ACHN (cell line): ENCODE measurements around the gene REM2.
"Not testable (repeated sequence)": the region's sequence is repeated elsewhere in the genome, so short reads cannot be mapped to it uniquely, and the experiment has no call there.

Experiments
- DNase-seq: peaks from one replicate; pipeline ENCODE4 v3.0.0-alpha.2; 2015
- in situ Hi-C: cut with HindIII; loops from 2 replicates; pipeline ENCODE4 v1.10.0; 2017; ENCODE audit warnings: low sequenced_read_pairs, low pct_ligation_motif_present, low pct_unique_long_range_greater_than_20kb

REM2 gene

DNA sequence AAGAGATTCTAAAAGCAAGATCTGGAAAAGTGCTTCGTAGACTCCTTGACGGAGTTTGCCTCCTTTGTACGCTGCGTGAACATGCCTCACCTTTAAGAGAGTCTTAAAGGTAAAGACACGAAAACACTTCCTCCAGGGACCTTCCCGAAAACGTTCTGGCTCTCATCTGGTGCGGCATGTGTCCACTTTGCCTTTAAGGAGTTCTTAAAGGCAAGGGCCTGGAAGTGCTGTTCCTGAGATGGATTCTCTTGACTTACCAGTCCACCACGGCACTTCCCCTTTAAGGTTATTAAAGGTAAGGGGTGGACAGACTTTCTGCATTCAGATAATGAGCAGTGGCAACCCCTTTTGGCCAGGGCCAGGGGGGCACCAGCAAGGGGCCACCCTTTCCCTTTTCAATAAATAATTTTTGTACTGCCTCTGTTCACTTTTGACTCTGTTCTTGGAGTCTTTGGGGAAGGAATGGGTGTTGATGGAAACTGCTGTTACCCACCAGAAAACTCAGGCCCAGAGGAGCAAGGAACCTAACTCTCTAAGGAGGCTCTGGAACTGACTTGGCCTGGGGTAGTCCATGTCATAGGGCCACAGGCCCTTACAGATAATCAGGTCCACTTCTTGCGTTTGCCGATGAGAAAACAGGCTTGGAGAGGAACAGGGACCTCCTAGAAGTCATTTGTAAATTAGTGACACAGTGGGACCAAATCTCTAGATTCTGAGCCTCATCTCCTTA lies 4.4 kb downstream of the REM2 start:
- in situ Hi-C loops: no loop called here
- DNase-seq: peak; percentile 86

DNA sequence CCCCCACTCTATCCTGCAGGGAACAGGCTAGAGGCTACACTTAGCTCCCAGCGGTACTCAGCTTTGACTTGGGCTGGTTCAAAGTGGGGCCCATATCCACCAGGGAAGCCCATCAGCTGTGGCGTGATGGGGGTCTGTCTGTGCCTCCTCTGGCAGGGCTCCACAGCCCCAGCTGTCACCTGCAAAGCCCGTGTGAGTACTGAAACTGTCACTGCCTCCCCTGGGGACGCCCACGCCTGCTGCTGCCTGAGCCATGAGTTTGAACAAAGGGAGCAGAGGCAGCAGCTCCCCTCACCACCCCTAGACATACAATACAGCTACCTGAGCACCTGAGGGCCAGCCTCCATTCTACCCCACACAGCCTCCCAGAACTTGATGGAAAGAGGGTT lies 5.0 kb downstream of the REM2 start:
- in situ Hi-C loops: no loop called here
- DNase-seq: no peak

DNA sequence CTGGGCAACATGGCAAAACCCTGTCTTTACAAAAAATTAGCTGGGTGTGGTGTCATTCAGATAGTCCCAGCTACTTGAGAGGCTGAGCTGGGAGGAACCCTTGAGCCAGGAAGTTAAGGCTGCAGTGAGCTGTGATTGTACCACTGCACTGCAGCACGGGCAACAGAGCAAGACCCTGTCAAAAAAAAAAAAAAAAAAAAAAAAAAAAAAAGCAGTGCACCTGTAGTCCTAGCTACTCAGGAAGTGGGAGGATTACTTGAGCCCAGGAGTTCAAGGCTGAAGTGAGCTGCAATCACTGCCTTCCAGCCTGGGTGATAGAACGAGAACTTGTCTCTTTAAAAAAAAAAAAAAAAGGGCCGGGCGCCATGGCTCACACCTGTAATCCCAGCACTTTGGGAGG lies 5.6 kb downstream of the REM2 start:
- in situ Hi-C loops: no loop called here
- DNase-seq: no peak

DNA sequence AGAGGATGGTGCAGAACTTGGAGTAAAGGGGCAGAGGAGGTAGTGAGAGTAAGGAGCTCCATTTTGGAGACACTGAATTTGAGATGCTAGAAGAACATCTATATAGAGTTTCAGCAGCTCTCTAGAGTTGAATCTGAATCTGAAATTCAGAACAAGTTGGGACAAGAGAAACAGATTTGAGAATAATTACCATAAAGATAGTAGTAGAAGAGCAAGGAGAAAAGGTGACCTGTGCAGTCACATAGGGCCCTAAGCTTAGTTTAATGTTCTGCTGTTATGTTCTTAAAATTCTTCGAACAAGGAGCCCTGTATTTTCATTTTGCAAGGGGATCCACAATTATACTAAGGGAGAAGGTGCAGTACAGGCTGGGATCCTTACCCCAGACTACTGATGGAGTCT lies 7.4 kb downstream of the REM2 start:
- in situ Hi-C loops: no loop called here
- DNase-seq: no peak

DNA sequence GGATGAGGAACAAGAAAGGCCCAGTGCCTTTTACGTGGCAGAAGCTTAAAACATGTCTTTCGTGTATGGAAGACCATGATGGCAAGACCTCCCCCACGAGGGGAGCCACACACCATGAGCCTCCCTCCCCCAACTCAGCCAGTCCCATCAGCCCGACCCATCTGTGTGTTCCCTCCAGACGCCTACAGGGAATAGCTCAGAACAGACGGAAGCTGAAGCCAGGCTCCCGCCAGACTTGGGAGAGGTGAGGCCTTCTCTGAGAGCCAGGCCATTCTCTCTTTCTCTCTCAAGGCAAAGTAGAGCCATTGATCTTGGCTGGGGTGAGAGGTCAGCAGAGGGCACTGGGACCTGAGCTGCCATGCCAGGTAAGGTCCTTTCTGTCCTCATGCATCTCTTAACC lies 9.5 kb downstream of the REM2 start:
- in situ Hi-C loops: no loop called here
- no peak for DNase-seq

DNA sequence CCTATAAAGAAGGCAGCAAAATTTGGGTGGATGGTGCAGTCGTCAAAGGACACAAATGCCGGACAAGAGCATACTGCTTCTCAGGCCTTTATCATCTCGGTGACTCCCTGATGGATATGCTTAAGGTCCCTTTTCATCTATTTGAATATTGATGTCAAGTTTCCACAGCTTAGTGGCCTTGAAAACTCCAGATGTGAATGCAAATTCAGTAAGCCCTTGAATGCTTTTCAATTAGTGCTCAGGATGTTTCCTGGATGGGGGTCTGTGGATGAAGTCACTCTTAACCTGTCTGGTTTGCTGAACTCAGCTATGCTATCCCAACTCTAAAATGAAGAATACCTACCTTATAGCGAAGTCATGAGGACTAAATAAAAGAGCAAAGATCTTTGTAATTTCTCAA lies 10.7 kb downstream of the REM2 start:
- in situ Hi-C loops: no loop called here
- no peak for DNase-seq

DNA sequence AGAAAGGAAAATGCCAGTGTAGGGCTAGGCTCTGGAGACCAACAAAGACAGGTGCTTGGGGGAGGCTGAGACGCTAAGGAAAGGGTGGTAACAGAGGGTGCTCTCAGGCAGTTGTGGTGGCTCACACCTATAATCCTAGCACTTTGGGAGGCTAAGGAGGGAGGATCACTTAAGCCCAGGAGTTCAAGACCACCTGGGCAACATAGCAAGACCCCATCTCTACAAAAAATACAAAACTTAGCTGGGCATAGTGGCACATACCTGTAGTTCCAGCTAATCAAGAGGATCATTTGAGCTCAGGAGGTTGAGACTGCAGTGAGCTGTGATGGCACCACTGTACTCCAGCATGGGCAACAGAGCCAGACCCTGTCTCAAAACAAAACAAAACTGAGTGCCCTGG lies 12.4 kb downstream of the REM2 start:
- in situ Hi-C loops: no loop called here

DNA sequence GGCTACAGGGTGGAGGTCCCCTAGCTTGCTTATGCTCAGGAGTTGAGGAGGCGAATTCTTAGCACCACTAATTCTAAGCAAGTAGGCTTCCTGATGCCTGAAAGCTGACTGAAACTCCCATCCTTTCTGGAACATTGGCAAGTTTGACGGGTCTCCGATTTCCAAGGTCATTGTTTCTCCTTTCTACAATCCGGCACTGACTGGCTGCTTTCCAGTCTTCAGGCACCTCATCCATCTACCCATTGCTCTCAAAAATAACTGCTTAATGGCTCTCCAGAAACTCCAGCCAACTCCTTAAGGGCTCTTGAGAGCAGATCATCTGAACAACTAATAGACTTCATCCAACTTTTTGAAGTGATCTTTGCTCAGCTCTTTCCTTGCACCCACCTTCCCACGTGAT lies 13.3 kb downstream of the REM2 start:
- in situ Hi-C loops: no loop called here
- no peak for DNase-seq

More for the DNA sequence above, 12.4 kb downstream of the REM2 start:
- no peak for DNase-seq

DNA sequence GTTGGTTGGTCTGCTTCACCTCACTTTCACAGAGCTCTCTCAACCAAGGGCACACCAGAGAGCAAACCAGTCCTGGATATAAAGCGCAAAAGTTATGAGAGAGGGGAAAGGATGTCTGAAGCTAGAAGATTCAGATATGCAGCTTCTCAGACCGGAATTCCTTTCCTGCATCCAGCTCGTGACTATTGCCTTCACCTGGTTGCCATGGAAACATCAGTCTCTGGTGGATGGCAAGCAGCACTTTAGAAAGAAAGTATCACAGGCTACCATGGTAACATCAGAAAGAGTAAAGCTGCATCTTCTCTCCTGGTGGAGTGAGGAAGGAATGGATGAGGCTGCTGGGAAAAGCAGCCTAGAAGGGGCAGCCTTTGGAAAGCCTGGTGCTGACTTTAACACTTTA lies 13.7 kb downstream of the REM2 start:
- no peak for DNase-seq

DNA sequence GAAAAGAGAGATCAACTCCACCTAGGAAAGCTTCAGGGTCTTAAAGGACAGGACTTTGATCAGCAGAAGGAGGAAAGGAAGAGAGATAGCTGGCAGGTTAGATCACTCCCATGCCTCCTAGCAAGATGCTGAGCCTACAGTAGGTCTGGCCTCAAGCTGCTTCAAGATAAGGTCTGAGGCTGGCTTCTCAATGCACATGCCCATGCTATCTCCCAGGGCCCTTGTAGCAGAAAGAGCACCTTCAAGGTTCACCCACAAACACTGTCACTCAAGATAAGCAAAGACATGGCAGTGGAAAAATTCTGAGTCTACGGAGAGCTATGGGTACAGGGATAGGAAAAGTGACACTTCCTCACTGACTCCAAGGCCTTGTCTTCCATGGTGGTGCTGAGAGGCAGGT lies 14.3 kb downstream of the REM2 start:
- in situ Hi-C loops: no loop called here
- DNase-seq: no peak

More for the DNA sequence above, 13.7 kb downstream of the REM2 start:
- in situ Hi-C loops: no loop called here

DNA sequence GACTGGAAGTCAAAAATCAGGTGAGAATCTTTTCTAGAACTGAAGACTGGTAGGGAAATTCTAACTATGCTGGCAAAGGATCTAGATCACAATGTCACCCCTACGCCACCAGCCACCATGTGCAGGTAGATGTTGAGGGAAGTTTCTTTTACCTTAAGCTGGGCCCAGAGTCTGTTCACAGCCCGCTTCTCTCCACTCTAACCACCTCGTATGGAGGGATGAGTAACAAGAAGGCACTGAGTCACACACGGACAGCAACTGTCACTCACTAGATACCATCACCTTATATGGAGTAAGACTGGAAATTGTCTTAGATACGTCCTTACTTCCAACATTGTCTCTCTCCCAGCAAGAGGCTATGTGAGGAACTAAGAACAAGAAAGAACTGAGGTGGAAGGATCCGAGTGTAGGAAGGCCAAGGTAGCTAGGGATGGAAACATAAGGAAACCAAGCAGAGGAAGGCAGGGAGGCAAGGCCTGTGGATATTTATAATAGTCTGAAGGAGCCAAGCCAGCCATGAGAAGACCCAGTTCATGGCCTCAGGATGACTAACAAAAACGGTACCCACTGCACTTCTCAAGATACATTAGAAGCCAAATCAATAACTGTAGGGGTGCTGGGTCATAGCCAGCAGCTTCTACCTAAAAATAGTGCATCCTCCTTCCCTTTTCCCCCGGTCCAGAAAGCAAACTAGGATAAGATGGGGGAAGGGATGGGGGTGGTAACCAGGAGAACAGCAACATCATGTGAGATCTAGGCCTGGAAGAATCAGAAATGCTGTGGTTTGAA lies 15.5 kb downstream of the REM2 start:
- DNase-seq: peak; percentile 54
- in situ Hi-C loops: no loop called here

DNA sequence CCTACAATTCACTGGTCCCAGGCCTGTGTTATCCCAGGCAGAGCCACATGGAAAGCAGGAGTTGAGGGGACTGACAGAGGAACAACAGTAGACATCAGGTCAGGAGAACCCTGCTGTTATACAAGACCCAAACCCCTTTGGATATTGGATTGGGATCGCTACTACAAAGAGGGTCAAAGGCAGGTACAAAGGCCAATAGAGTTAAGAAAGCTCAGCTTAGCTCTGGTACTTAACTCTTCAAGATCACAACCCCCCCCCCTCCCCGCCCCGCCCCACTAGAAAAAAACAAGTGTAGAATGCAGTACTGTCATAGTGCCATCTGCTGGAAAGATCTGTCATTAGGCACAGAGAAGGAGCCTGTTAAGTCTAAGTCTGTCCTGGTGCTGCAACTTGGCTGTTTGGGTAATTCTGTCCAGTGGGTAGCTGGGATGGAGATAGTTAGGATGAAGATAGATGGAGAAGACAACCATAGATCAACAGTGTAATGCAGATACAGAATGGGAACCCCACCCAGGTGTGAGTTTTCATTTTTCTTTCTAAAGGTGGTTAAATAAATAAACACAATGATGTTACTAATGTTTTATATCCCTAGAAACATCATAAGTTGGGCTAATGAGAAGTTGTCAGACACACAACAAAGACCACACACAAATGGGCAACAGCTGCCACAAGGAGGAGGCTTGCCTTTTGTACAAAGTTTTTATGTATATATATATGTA lies 17.2 kb downstream of the REM2 start:
- in situ Hi-C loops: no loop called here
- DNase-seq: peak; percentile 71

DNA sequence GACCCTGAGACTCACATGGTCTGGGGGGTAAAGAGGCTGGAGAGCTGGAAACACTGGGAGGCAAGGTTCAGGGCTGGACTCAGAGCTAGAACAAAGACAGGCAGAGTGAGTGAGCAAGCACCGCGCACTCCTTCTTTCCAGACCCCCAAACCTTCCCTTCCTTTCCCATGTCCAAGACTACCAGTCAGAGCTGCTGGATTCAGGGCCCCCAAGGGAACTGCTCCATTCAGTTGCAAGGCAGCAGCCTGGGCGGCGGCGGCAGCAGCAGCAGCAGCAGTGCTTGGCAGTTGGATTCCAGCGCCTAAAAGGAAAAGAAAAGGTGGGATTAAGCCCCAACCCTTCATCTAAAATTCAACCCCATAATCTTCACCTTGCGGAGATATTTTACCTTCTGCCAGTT lies 18.8 kb downstream of the REM2 start:
- in situ Hi-C loops: no loop called here
- DNase-seq: no peak

DNA sequence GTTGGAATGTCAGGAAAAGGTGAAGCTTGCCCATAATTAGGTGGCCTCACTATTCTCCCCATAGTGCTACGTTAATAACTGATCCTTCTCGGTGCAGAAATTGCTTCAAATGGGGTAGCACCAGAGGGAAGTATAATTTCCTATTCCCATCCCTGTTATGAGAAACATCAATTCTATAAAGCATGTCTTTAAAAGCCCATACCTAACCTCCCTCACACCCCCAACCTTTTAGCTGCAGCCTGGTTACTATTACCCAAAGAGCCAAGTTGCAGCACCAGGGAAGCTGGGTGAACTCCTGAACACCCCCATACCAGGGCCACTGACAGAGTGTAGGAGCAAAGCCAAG lies 20.7 kb downstream of the REM2 start:
- DNase-seq: no peak
- in situ Hi-C loops: no loop called here

DNA sequence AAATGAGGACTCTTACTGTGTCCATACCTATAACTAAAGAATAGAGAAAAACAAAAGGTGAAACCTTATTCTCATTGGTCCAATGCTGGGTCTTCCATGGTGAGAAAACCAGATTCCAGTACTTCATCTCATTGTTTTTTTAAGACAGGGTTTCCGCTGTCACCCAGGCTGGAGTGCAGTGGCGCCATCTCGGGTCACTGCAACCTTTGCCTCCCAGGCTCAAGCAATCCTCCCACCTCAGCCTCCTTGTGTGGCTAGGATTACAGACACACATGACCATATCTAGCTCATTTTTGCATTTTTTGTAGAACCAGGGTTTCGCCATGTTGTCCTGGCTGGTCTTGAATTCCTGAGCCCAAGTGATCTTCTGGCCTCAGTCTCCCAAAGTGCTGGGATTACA lies 22.6 kb downstream of the REM2 start:
- in situ Hi-C loops: no loop called here
- no peak for DNase-seq

DNA sequence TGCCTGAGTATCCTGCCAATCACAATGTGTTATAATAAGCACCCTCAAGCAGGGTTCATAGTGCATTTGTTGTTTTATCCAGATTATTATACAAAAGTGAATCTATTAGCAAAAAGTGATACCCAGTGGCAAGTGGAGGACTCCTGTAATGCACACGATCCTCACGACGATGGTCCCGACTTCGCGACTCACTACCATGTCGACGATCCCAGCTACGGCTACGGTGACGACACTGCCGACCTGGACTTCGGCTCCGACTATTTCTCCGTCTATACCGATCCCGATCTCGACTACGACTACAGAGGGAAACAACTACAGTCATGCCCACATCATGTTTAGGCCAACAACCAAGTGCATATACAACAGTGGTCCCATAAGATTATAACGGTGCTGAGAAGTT lies 23.1 kb downstream of the REM2 start:
- in situ Hi-C loops: no loop called here
- no peak for DNase-seq

DNA sequence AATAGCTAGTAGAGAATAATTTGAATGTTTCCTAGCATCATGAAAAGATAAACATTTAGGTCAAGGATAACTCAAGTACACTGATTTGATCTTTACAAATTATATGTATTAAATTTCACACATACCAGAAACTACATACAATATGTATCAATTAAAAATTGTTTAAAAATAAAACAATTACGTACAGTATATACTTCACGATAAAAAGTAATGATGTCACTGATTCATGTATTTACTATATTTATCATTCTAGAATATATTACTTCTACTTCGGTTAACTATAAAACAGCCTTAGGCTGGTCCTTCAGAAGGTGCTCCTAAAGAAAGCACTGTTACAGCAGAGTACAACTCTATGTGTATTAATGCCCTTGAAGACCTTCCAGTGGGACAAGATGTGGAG lies 24.4 kb downstream of the REM2 start:
- no peak for DNase-seq
- in situ Hi-C loops: no loop called here

DNA sequence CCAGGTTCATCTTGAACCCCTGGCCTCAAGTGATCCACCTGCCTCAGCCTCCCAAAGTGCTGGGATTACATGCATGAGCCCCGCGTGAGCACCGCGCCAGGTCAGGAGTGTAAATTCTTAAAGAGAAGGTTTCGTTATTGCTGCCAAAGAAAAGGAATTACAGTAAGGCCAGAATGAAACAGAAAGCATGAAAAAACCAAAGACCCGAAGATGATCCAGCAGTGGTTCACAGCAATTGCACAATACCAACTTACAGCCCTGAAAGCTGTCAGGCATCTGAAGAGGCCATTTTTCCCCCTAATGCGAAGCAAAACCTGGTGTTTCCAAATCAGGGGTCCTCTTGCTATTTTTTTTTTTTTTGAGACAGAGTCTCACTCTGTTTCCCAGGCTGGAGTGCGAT lies 25.6 kb downstream of the REM2 start:
- in situ Hi-C loops: no loop called here
- no peak for DNase-seq

DNA sequence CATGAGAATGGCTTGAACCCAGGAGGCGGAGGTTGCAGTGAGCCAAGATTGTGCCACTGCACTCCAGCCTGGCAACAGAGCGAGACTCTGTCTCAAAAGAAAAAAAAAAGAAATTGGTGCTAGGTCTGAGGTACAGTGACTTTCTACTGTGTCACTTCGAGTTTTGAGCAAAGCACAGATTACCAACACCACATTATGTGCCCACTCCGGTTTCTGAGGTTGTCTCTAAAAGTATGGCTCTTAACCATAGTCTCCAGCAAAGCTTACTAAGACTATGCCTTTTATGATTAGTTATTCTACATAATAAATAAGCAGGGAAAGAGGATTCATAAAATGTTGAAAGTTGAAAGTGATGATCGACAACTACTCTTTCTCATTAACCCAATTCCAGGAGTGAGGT lies 27.9 kb downstream of the REM2 start:
- DNase-seq: no peak
- in situ Hi-C loops: no loop called here

DNA sequence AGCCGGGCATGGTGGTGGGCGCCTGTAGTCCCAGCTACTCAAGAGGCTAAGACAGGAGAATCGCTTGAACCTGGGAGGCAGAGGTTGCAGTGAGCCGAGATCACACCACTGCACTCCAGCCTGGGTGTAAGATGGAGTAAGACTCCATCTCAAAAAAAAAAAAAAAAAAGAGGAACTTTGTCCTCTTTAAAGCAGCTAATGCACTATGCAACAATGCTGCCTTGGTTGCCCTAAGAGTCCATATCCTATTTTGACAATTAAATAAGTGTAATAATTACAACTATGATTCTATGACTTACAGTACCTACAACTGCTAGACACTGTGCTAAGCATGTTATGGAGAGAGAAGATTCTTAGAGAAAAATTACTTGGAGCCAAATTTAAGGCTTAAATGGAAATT lies 31.8 kb downstream of the REM2 start:
- in situ Hi-C loops, DNase-seq: not testable (repeated sequence)
